MCF 10A (cell line): Measurements from ENCODE around the gene CPPED1. TPM values are rescaled to one million over a fixed set of nuclear protein-coding genes. Genes with fewer than 3 reads are reported as not detected.

ENCODE experiments used
- BruUV-seq: library from RNA; stranded (reverse); fragments of 400-500 nt; replicated peaks from 2 replicates; lab custom pipeline; 2021; lab: Mats Ljungman, UMichigan
- CTCF ChIA-PET: fragments of 300-600 bp; sonication (Branson Sonifier 250); formaldehyde crosslinking; extraction: SDS; loops from one replicate; lab custom pipeline; 2021; ENCODE audit warnings: antibody characterized with exemption, inconsistent platforms; lab: Yijun Ruan, JAX
- POLR2A ChIA-PET: fragments of 300-600, 350-650 bp; sonication (Branson Sonifier 250); formaldehyde crosslinking; extraction: SDS; loops from one replicate; lab custom pipeline; 2020; ENCODE audit warnings: antibody characterized with exemption, inconsistent platforms; lab: Yijun Ruan, JAX
- DNase-seq: peaks from one replicate; pipeline ENCODE4 v3.0.0-alpha.2; 2018; ENCODE audit not compliant: unreplicated experiment
- H3K27ac Mint-ChIP-seq: one replicate; pipeline ENCODE4 v1.8.0; 2022; ENCODE audit warnings: mild to moderate bottlenecking, low read depth, mixed read lengths; ENCODE audit not compliant: unreplicated experiment
- H3K27me3 Mint-ChIP-seq: one replicate; pipeline ENCODE4 v1.8.0; 2022; ENCODE audit warnings: mixed read lengths; ENCODE audit not compliant: insufficient read depth, unreplicated experiment
- H3K36me3 Mint-ChIP-seq: one replicate; pipeline ENCODE4 v1.8.0; 2022; ENCODE audit warnings: mild to moderate bottlenecking, moderate library complexity, mixed read lengths; ENCODE audit not compliant: insufficient read depth, unreplicated experiment
- H3K4me1 Mint-ChIP-seq: one replicate; pipeline ENCODE4 v1.8.0; 2022; ENCODE audit warnings: mixed read lengths; ENCODE audit not compliant: insufficient read depth, unreplicated experiment
- H3K4me3 Mint-ChIP-seq: one replicate; pipeline ENCODE4 v1.8.0; 2022; ENCODE audit warnings: mild to moderate bottlenecking, moderate library complexity, mixed read lengths; ENCODE audit not compliant: unreplicated experiment
- H3K9me3 Mint-ChIP-seq: one replicate; pipeline ENCODE4 v1.8.0; 2022; ENCODE audit warnings: mixed read lengths; ENCODE audit not compliant: unreplicated experiment
- intact Hi-C: fragments of 100-400 bp; cut with micrococcal nuclease; formaldehyde crosslinking; loops from 2 replicates; pipeline ENCODE4 v1.14.1; 2022
- total RNA-seq: library from RNA; stranded (reverse); gene quantifications from 2 replicates; pipeline ENCODE4 v1.2.3, GENCODE V29; 2022
- TF ChIP-seq, protein P1 (sequence below): fragments of 200-600 bp; IDR thresholded peaks from one replicate; pipeline ENCODE4 v1.8.0; 2022; ENCODE audit warnings: antibody characterized with exemption, mild to moderate bottlenecking; ENCODE audit not compliant: unreplicated experiment

Gene CPPED1
- total RNA-seq, 1 experiment from 2014 or later = 13.8 TPM

DNA sequence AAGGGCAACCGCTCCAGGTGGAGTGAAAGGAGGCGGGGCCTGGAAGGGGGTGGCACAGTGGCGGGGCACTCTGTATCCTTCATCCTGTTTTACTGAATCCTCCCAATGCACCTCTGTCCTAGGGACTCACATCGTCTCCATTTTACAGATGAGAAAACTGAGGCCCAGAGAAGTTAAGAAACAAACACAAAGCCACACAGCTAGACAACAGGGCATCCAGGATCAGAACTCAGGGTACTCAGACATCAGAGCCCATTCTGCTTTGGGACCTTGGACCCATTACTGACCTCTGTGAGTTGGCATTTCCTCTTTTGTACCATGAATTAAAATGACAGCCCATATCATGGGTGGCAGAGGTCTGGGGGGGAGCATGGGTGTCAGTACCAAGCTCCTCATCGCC lies 129.2 kb downstream of the CPPED1 start:
- DNase-seq = no peak
- POLR2A ChIA-PET = no interaction called here
- H3K4me3 Mint-ChIP-seq = no peak overlapping the region
- no peaks in the 10 kb centered on the region for H3K36me3 Mint-ChIP-seq
- no TSS peak for BruUV-seq
- no peak overlapping the region for H3K27ac Mint-ChIP-seq
- peaks cover 8% of the 10 kb centered on the region for H3K9me3 Mint-ChIP-seq
- H3K27me3 Mint-ChIP-seq = no peaks in the 10 kb centered on the region
- no peaks in the 10 kb centered on the region for H3K4me1 Mint-ChIP-seq
- intact Hi-C loops = no loop called here
- CTCF ChIA-PET = interaction anchor here (0.7 to 0.8 kb wide), 2 partner anchors 24 to 167 kb away, joined by 3 to 4 read pairs; no protein-coding TSS in a partner anchor
- TF ChIP-seq, protein P1, sequence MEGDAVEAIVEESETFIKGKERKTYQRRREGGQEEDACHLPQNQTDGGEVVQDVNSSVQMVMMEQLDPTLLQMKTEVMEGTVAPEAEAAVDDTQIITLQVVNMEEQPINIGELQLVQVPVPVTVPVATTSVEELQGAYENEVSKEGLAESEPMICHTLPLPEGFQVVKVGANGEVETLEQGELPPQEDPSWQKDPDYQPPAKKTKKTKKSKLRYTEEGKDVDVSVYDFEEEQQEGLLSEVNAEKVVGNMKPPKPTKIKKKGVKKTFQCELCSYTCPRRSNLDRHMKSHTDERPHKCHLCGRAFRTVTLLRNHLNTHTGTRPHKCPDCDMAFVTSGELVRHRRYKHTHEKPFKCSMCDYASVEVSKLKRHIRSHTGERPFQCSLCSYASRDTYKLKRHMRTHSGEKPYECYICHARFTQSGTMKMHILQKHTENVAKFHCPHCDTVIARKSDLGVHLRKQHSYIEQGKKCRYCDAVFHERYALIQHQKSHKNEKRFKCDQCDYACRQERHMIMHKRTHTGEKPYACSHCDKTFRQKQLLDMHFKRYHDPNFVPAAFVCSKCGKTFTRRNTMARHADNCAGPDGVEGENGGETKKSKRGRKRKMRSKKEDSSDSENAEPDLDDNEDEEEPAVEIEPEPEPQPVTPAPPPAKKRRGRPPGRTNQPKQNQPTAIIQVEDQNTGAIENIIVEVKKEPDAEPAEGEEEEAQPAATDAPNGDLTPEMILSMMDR = no peak

- TF ChIP-seq, protein P1 = no peak
- POLR2A ChIA-PET = no interaction called here
- peaks cover 8% of the 10 kb centered on the region for H3K9me3 Mint-ChIP-seq
- intact Hi-C loops = no loop called here
- no peaks in the 10 kb centered on the region for H3K36me3 Mint-ChIP-seq
- no TSS peak for BruUV-seq
- no peaks in the 10 kb centered on the region for H3K27me3 Mint-ChIP-seq
- CTCF ChIA-PET = interaction anchor here (1.0 kb wide), 1 partner anchor 21 kb away, joined by 4 read pairs; no protein-coding TSS in a partner anchor
- no peaks in the 10 kb centered on the region for H3K4me1 Mint-ChIP-seq
- H3K4me3 Mint-ChIP-seq = no peak overlapping the region
- no peak for DNase-seq
- no peak overlapping the region for H3K27ac Mint-ChIP-seq
These were observed 129.6 kb downstream of the CPPED1 start for GRCh38 chr16:12674071-12674470.

- ChIA-PET CTCF (interaction anchor here (1.0 kb wide), 1 partner anchor 21 kb away, joined by 4 read pairs; no protein-coding TSS in a partner anchor), POLR2A (no interaction called here)
- intact Hi-C loops = no loop called here
- Mint-ChIP-seq H3K9me3 (peaks cover 8% of the 10 kb centered on the region), H3K4me3 (no peak overlapping the region), H3K27ac (no peak overlapping the region), H3K36me3 (no peaks in the 10 kb centered on the region), H3K4me1 (no peaks in the 10 kb centered on the region), H3K27me3 (no peaks in the 10 kb centered on the region)
- DNase-seq = no peak
- BruUV-seq = no TSS peak
- TF ChIP-seq, protein P1 = no peak
These were observed 130.2 kb downstream of the CPPED1 start for GRCh38 chr16:12673466-12673865.

DNA sequence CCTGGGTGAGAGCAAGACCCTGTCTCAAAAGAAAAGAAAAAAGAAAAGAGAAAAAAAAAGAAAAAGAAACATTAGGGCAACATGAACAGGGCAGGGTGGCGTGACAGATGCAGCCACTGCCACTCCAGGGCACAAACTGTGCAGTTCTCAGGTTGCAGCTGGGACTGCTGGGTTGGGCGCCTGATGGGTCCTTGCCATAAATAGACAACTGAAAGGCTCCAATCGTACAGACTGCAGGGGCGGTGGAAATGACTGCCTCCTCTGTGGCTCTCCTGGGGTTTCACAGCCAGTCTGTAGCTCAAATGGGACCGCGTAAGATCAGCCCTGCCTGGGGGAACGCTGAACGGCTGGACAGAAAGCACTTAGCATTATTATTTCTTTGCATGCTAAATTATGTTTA lies 130.7 kb downstream of the CPPED1 start:
- H3K27ac Mint-ChIP-seq = no peak overlapping the region
- H3K27me3 Mint-ChIP-seq = no peaks in the 10 kb centered on the region
- intact Hi-C loops = no loop called here
- DNase-seq = no peak
- H3K9me3 Mint-ChIP-seq = peaks cover 8% of the 10 kb centered on the region
- ChIA-PET CTCF (no interaction called here), POLR2A (no interaction called here)
- no peak overlapping the region for H3K4me3 Mint-ChIP-seq
- TF ChIP-seq, protein P1 = no peak
- H3K4me1 Mint-ChIP-seq = no peaks in the 10 kb centered on the region
- no peaks in the 10 kb centered on the region for H3K36me3 Mint-ChIP-seq
- no TSS peak for BruUV-seq
